B cell (primary cell): ENCODE results near the gene VWA5B1. TPM values are rescaled to one million over a fixed set of nuclear protein-coding genes. Genes with fewer than 3 reads are reported as not detected.

ENCODE experiments used
- ATAC-seq: fragments of 200-7000 bp; cut with Tn5 transposase; one replicate; pipeline ENCODE4 v1.10.0; 2021; ENCODE audit warnings: low read depth, mild to moderate bottlenecking, moderate number of reproducible peaks, moderate library complexity
- CTCF ChIA-PET: fragments of 350-600 bp; sonication (Branson Sonifier 250); formaldehyde crosslinking; loops from one replicate; lab custom pipeline; 2021; ENCODE audit warnings: antibody characterized with exemption, inconsistent platforms; lab: Charles Lee
- POLR2A ChIA-PET: fragments of 350-600 bp; sonication (Branson Sonifier 250); formaldehyde crosslinking; loops from one replicate; lab custom pipeline; 2021; ENCODE audit warnings: antibody characterized with exemption; lab: Charles Lee
- DNase-seq: peaks from one replicate; pipeline ENCODE4 v3.0.0; 2013
- H2AFZ ChIP-seq: 2 replicates; pipeline ENCODE4 v1.6.1; 2012; ENCODE audit warnings: mild to moderate bottlenecking, low read depth, low read length; ENCODE audit not compliant: insufficient read depth, poor library complexity, severe bottlenecking
- H3K27ac ChIP-seq, 2 donors: 1 replicate in 1 of 2; 2 replicates in 1 of 2; pipeline ENCODE4 v1.5.1; 2012 to 2013; ENCODE audit warnings: low read length in 2 of 2, mild to moderate bottlenecking in 2 of 2, moderate library complexity in 1 of 2
- H3K27me3 ChIP-seq, 4 experiments: fragments of 200-600 bp in 1 of 4; sonication (generic) in 1 of 4; replicated peaks in 1 of 4; 1 replicate in 2 of 4; 2 replicates in 2 of 4; pipeline versions ENCODE4 v1.6.1 to v1.7.0; 2013 to 2016; ENCODE audit warnings: low read length in 3 of 4, mild to moderate bottlenecking in 2 of 4, mixed read lengths in 1 of 4, moderate library complexity in 1 of 4; ENCODE audit not compliant: insufficient read depth in 4 of 4, control insufficient read depth in 3 of 4; ENCODE audit errors: control extremely low read depth in 1 of 4
- H3K36me3 ChIP-seq, 2 experiments: replicated peaks in 1 of 2; 1 replicate in 1 of 2; 2 replicates in 1 of 2; pipeline versions ENCODE4 v1.6.1 to v1.7.1; 2013; ENCODE audit warnings: low read length in 1 of 2; ENCODE audit not compliant: insufficient read depth in 2 of 2, control insufficient read depth in 1 of 2; ENCODE audit errors: control extremely low read depth in 1 of 2, extremely low read depth in 1 of 2
- H3K4me1 ChIP-seq, 2 donors: fragments of 200-600 bp in 1 of 2; sonication (generic) in 1 of 2; 1 replicate in 1 of 2; 2 replicates in 1 of 2; pipeline versions ENCODE4 v1.5.1 to v1.6.1; 2013 to 2017; ENCODE audit warnings: low read length in 2 of 2; ENCODE audit not compliant: control insufficient read depth in 2 of 2, insufficient read depth in 2 of 2
- H3K4me2 ChIP-seq: replicated peaks from 2 replicates; pipeline ENCODE3; 2012; ENCODE audit warnings: mild to moderate bottlenecking, low read depth, low read length; ENCODE audit not compliant: poor library complexity, severe bottlenecking
- H3K4me3 ChIP-seq, 5 experiments: fragments of 200-600 bp in 1 of 5; sonication (generic) in 1 of 5; 1 replicate in 3 of 5; 2 replicates in 2 of 5; pipeline versions ENCODE4 v1.5.1 to v1.7.0; 2011 to 2016; ENCODE audit warnings: low read length in 4 of 5, mild to moderate bottlenecking in 4 of 5, low read depth in 2 of 5, control low read depth in 1 of 5, moderate library complexity in 1 of 5; ENCODE audit not compliant: insufficient read depth in 1 of 5; ENCODE audit errors: control extremely low read depth in 1 of 5, extremely low read depth in 1 of 5
- H3K79me2 ChIP-seq: fragments of 200-600 bp; sonication (generic); one replicate; pipeline ENCODE4 v1.6.0; 2016; ENCODE audit warnings: low read length; ENCODE audit not compliant: control insufficient read depth, insufficient read depth
- H3K9ac ChIP-seq: fragments of 200-600 bp; sonication (generic); 2 replicates; pipeline ENCODE4 v1.6.1; 2017; ENCODE audit warnings: mild to moderate bottlenecking, low read length, moderate library complexity
- H3K9me3 ChIP-seq, 3 donors: one replicate each; pipeline versions ENCODE4 v1.6.1 to v1.7.1; 2013; ENCODE audit warnings: low read length in 2 of 3; ENCODE audit not compliant: control insufficient read depth in 2 of 3, insufficient read depth in 1 of 3; ENCODE audit errors: control extremely low read depth in 1 of 3
- H4K20me1 ChIP-seq: 2 replicates; pipeline ENCODE4 v1.6.0; 2012; ENCODE audit warnings: mild to moderate bottlenecking, low read length; ENCODE audit not compliant: insufficient read depth, control insufficient read depth, poor library complexity, severe bottlenecking
- H3K27ac Mint-ChIP-seq: one replicate; pipeline ENCODE4 v1.8.0; 2021; ENCODE audit warnings: mixed read lengths
- H3K27me3 Mint-ChIP-seq: one replicate; pipeline ENCODE4 v1.8.0; 2021; ENCODE audit warnings: mixed read lengths
- H3K4me1 Mint-ChIP-seq: one replicate; pipeline ENCODE4 v1.8.0; 2021; ENCODE audit warnings: mixed read lengths
- H3K4me3 Mint-ChIP-seq: one replicate; pipeline ENCODE4 v1.8.0; 2021; ENCODE audit warnings: mixed read lengths
- H3K9me3 Mint-ChIP-seq: one replicate; pipeline ENCODE4 v1.8.0; 2022; ENCODE audit warnings: mixed read lengths; ENCODE audit not compliant: insufficient read depth
- EZH2 ChIP-seq: IDR thresholded peaks from 2 replicates; pipeline ENCODE4 v1.6.1; 2012; ENCODE audit warnings: borderline replicate concordance, low read depth, mild to moderate bottlenecking, moderate library complexity, low read length; ENCODE audit not compliant: insufficient read depth, poor library complexity, severe bottlenecking
- WGBS: methylation state at CpG from one replicate; pipeline ENCODE4 v1.1.5; 2013; ENCODE audit warnings: missing lambda C conversion rate; ENCODE audit not compliant: insufficient coverage; 5-methylcytosine and 5-hydroxymethylcytosine counted together
- intact Hi-C: fragments of 100-400 bp; cut with micrococcal nuclease; formaldehyde crosslinking; loops from one replicate; pipeline ENCODE4 v1.10.0; 2022
- polyA plus RNA-seq: library from polyadenylated mRNA; depleted of rRNA; stranded (reverse); fragments of >200 nt; gene quantifications from 2 replicates; pipeline ENCODE4 v1.2.3, GENCODE V29; 2012
- total RNA-seq, 2 donors: library from RNA; stranded (reverse); fragments of 120-200 nt in 1 of 2; gene quantifications; 1 replicate in 1 of 2; 2 replicates in 1 of 2; pipeline versions ENCODE4 v1.2.3 to v1.2.4, GENCODE V29; 2013 to 2022
- TF ChIP-seq, protein P1 (sequence below): fragments of 200-600 bp; IDR thresholded peaks from one replicate; pipeline ENCODE4 v1.8.0; 2022; ENCODE audit warnings: antibody characterized with exemption, mild to moderate bottlenecking

VWA5B1 gene
- total and polyA plus RNA-seq, 2 donors (not counting 1 experiment from before 2014, with no cell fraction given) = not detected

DNA sequence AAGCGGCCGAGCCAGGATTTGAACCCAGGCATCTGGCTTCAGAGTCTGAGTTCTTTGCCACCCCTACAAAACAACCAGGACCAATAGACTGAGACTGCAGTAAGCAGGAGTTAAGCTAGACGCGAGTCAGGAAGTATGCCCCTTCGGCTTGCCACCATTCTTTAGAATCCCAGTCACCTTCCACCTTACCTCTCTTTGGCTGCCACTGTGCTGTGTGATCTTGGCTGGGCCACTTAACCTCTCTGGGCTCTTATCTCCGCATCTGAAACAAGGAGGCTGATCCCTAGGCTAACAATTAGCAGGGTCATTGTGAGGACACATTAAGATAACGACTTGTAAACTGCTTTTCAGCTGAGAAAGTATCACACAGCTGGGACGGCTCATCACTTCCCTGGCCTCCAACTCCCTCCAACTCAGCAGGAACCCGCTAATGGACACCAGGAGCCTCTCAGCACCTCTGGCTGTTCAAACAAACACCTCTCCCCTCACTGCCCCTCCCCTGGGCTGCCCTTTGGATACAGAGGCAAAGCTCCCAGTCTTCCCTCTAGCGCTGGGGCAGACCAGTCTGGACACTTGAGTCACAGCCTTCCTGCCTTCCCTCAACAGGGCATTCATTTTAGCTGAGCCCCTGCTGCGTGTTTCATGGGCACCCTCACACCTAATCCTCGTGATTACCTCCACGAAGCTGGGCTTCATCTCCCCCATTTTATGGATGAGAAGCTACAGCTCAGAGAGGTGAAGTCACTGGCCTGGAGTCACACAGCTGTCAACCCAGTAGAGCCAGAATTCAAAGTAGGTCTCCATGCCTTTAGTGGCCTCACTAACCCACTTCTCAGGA lies 112.1 kb downstream of the VWA5B1 start:
- Mint-ChIP-seq H3K27me3 (peaks cover 36% of the 10 kb centered on the region), H3K4me3 (no peak overlapping the region), H3K27ac (peak overlapping the region; percentile 53), H3K9me3 (no peaks in the 10 kb centered on the region), H3K4me1 (peaks cover 43% of the 10 kb centered on the region)
- Histone ChIP-seq H3K4me3 (no peak overlapping the region), H3K36me3 (no peaks in the 10 kb centered on the region), H2AFZ (no peak overlapping the region), H3K4me2 (no peak overlapping the region), H3K9me3 (peaks cover 0 to 4% (median 0%) of the 10 kb centered on the region in 3 donors), H3K27me3 (peaks cover 0 to 30% (median 4%) of the 10 kb centered on the region in 4 experiments), H3K9ac (no peak overlapping the region), H3K4me1 (peaks cover 33 to 45% of the 10 kb centered on the region in 2 donors), H3K79me2 (no peaks in the 10 kb centered on the region), H3K27ac (no peak overlapping the region), H4K20me1 (no peaks in the 10 kb centered on the region)
- 55% methylated on average over 12 of the region's 13 CpGs for WGBS
- ATAC-seq (no peak), DNase-seq (no peak)
- ChIA-PET POLR2A (no interaction called here), CTCF (no interaction called here)
- intact Hi-C loops = no loop called here
- TF ChIP-seq, protein P1, sequence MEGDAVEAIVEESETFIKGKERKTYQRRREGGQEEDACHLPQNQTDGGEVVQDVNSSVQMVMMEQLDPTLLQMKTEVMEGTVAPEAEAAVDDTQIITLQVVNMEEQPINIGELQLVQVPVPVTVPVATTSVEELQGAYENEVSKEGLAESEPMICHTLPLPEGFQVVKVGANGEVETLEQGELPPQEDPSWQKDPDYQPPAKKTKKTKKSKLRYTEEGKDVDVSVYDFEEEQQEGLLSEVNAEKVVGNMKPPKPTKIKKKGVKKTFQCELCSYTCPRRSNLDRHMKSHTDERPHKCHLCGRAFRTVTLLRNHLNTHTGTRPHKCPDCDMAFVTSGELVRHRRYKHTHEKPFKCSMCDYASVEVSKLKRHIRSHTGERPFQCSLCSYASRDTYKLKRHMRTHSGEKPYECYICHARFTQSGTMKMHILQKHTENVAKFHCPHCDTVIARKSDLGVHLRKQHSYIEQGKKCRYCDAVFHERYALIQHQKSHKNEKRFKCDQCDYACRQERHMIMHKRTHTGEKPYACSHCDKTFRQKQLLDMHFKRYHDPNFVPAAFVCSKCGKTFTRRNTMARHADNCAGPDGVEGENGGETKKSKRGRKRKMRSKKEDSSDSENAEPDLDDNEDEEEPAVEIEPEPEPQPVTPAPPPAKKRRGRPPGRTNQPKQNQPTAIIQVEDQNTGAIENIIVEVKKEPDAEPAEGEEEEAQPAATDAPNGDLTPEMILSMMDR = no peak
- TF ChIP-seq EZH2 = no peak

DNA sequence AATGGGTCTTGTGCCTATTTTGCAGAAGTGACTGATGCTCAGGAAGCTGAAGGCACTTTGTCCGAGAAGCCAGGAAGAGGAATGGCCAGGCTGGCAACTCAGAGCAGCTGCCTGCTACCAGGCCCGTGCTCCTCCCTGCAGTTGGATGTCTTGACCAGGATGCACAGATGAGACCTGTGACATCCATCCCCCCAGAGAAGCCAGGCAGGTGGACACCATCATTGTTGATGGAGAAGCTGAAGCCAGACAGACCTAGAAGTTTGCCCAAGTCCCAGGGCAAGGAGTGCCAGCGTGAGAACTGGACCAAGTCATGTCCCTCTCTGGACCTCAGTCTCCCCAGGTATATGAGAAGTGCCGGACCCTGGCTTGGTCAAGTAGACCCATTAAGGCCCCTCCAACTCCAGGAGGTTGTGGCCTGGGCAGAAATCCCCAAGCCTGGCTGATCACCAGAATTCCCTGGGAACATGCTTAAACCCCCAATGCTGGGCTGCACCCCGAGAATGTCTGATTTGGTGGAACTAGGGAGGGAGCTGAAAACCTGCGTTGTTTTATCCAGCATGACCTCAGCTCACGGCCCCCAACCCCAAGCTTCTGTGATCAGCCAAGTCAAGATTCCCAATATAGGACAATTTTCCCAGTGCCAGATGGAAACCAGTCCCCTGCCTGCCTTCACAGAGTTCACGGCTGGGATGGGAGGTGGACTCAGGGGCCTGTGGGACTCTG lies 112.9 kb downstream of the VWA5B1 start:
- H3K9me3 Mint-ChIP-seq = peaks cover 3% of the 10 kb centered on the region
- no peaks in the 10 kb centered on the region for H3K79me2 ChIP-seq
- TF ChIP-seq EZH2 = no peak
- TF ChIP-seq, protein P1 = no peak
- ATAC-seq = no peak
- intact Hi-C loops = no loop called here
- WGBS = 69% methylated on average over 5 of the region's 8 CpGs
- H2AFZ ChIP-seq = no peak overlapping the region
- POLR2A ChIA-PET = no interaction called here
- H3K27ac Mint-ChIP-seq = peak overlapping the region; percentile 82
- peak overlapping the region in 1 of 2 donors; percentile 63 for H3K27ac ChIP-seq
- no peak for DNase-seq
- CTCF ChIA-PET = no interaction called here
- H3K4me3 ChIP-seq = no peak overlapping the region
- H3K27me3 ChIP-seq = peaks cover 0 to 30% (median 4%) of the 10 kb centered on the region in 4 experiments
- H3K4me1 ChIP-seq = peaks cover 33 to 45% of the 10 kb centered on the region in 2 donors
- peaks cover 39% of the 10 kb centered on the region for H3K27me3 Mint-ChIP-seq
- H4K20me1 ChIP-seq = no peaks in the 10 kb centered on the region
- no peak overlapping the region for H3K4me2 ChIP-seq
- H3K4me1 Mint-ChIP-seq = peaks cover 43% of the 10 kb centered on the region
- H3K36me3 ChIP-seq = no peaks in the 10 kb centered on the region
- peaks cover 0 to 4% (median 0%) of the 10 kb centered on the region in 3 donors for H3K9me3 ChIP-seq
- H3K4me3 Mint-ChIP-seq = no peak overlapping the region
- no peak overlapping the region for H3K9ac ChIP-seq
